Stimulated activated memory B cell treated with anti-CD40 and anti-IgM and Interleukin-4, amounts not matched to agents 10 μg/mL and 1 μg/mL and 100 μg/mL, for 72 hours (primary cell): Measurements from ENCODE around the gene CD80.
A peak's percentile ranks its signal among the peaks of the same experiment; 100 is the strongest.
"Not testable (repeated sequence)": the region's sequence is repeated elsewhere in the genome, so short reads cannot be mapped to it uniquely, and the experiment has no call there.

Experiments used
- ATAC-seq: fragments of 150-1000 bp; cut with Tn5 transposase; 2 replicates; pipeline ENCODE4 v1.10.0; 2021
- H3K27ac Mint-ChIP-seq: one replicate; pipeline ENCODE4 v1.8.0; 2022; ENCODE audit warnings: mild to moderate bottlenecking, mixed read lengths
- H3K27me3 Mint-ChIP-seq: one replicate; pipeline ENCODE4 v1.8.0; 2022; ENCODE audit warnings: mixed read lengths
- H3K36me3 Mint-ChIP-seq: one replicate; pipeline ENCODE4 v1.8.0; 2022; ENCODE audit warnings: mixed read lengths
- H3K4me1 Mint-ChIP-seq: one replicate; pipeline ENCODE4 v1.8.0; 2022; ENCODE audit warnings: mixed read lengths
- H3K4me3 Mint-ChIP-seq: one replicate; pipeline ENCODE4 v1.8.0; 2022; ENCODE audit warnings: mild to moderate bottlenecking, moderate library complexity, mixed read lengths
- H3K9me3 Mint-ChIP-seq: one replicate; pipeline ENCODE4 v1.8.0; 2022; ENCODE audit warnings: mixed read lengths

Gene CD80

GRCh38 chr3:119562307-119562961 lies 3.0 kb upstream of the CD80 start:
- Mint-ChIP-seq H3K36me3 (peaks cover 19% of the 10 kb centered on the region), H3K27ac (peak overlapping the region; percentile 100), H3K9me3 (no peaks in the 10 kb centered on the region), H3K4me1 (peaks cover 57% of the 10 kb centered on the region), H3K4me3 (peak overlapping the region; percentile 97), H3K27me3 (no peaks in the 10 kb centered on the region)
- ATAC-seq = peak; percentile 92

GRCh38 chr3:119560160-119560559 lies 746 bp upstream of the CD80 start:
- Mint-ChIP-seq H3K36me3 (peaks cover 31% of the 10 kb centered on the region), H3K9me3 (no peaks in the 10 kb centered on the region), H3K27me3 (no peaks in the 10 kb centered on the region), H3K27ac (peak overlapping the region; percentile 100), H3K4me3 (peak overlapping the region; percentile 72), H3K4me1 (peaks cover 67% of the 10 kb centered on the region)
- ATAC-seq = no peak

DNA sequence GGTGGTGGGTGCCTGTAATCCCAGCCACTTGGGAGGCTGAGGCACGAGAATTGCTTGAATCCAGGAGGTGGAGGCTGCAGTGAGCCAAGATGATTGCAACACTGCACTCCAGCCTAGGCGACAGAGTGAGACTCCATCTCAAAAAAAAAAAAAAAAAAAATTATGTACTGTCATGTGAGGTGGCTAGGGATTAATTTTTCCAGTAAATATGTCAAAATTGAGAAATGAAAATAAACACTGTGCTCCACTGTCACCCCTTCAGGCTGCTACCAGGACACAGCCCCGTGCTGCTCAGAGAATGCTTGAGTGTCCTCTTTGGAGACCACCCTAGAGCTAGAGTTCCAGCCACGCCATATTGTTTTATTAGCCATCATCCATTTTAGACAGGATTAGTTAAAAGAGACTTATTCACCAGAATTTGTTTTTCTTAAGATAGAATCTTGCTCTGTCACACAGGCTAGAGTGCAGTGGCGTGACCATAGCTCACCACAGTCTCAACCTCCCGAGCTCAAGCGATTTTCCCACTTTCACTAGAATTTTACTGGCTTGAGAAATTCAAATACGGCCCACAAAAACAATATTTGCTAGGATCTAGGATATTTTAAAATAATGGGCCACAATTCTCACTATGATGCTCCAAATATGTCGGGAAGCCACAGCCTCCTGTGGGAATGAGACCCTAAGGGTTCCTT lies 642 bp downstream of the CD80 start:
- no peaks in the 10 kb centered on the region for H3K27me3 Mint-ChIP-seq
- H3K36me3 Mint-ChIP-seq = peaks cover 45% of the 10 kb centered on the region
- H3K9me3 Mint-ChIP-seq = no peaks in the 10 kb centered on the region
- peak overlapping the region; percentile 72 for H3K4me3 Mint-ChIP-seq
- H3K27ac Mint-ChIP-seq = peak overlapping the region; percentile 100
- ATAC-seq = no peak
- peaks cover 77% of the 10 kb centered on the region for H3K4me1 Mint-ChIP-seq

DNA sequence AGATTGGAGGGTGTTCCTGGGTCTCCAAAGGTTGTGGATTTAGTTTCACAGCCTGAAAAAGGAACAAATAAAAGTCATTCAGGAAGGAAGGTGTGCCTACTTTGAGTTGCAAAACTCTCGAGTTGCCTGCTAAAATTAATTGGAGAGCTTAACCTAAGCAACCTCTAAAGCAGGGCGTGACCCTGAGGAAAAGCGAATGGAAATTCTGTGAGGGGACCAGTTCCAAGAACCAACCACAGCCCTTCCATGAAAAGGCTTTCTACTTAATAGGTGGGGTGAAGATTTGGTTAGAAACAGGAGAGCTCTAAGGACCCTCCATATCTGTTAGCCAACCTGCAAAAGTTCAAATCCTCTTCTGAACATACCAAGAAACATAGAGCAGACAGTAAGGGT lies 1.5 kb downstream of the CD80 start:
- H3K27ac Mint-ChIP-seq = peak overlapping the region; percentile 100
- H3K9me3 Mint-ChIP-seq = no peaks in the 10 kb centered on the region
- peaks cover 84% of the 10 kb centered on the region for H3K4me1 Mint-ChIP-seq
- H3K36me3 Mint-ChIP-seq = peaks cover 51% of the 10 kb centered on the region
- H3K27me3 Mint-ChIP-seq = no peaks in the 10 kb centered on the region
- peak overlapping the region; percentile 72 for H3K4me3 Mint-ChIP-seq
- no peak for ATAC-seq

DNA sequence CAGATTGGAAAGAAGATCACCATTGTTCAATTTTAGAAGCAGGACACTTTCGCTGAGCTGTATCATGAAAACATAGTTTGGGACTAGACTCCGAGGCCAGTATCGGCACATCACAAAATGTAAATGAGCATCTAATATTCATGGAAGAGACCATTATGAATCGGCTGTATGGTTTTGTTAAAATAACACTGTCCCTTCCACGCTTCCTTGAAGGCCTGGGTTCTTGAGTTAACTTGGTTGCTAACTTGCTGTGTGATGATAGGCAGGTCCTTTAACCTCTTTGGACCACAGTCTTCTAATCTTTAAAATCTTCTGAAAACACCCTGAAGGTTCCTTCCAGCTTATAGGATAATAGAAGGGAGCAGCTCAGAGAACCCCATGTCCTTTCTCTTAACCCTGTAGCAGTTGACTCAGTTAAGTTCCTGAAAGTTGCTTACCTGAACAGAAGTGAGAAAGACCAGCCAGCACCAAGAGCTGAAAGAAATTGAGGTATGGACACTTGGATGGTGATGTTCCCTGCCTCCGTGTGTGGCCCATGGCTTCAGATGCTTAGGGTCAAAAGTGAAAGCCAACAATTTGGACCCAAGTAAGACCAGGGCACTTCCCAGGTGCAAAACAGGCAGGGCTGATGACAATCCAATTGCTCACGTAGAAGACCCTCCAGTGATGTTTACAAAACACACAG lies 2.1 kb downstream of the CD80 start:
- H3K9me3 Mint-ChIP-seq = no peaks in the 10 kb centered on the region
- no peaks in the 10 kb centered on the region for H3K27me3 Mint-ChIP-seq
- H3K27ac Mint-ChIP-seq = peak overlapping the region; percentile 100
- peaks cover 84% of the 10 kb centered on the region for H3K4me1 Mint-ChIP-seq
- ATAC-seq = no peak
- peaks cover 57% of the 10 kb centered on the region for H3K36me3 Mint-ChIP-seq
- peak overlapping the region; percentile 72 for H3K4me3 Mint-ChIP-seq

DNA sequence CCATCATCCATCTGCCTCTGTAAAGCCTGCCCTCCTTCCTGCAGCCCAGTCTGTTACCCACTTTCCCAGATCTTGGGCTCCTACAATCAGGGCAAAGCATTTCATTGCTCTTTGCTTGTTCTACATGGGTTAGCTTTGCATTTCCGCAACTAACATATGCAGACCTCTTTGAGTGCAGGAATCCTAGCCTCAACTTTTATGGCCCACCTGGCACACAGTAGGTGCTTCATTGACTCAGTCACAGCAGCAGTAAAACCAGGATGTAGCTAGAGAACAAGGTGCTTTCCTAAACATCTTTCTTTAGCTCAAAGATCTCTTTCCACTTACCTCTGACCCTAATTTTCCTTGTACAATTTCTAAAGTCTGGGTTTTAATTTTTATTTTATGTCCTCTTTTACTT lies 3.5 kb downstream of the CD80 start:
- H3K27ac Mint-ChIP-seq = peak overlapping the region; percentile 100
- no peak for ATAC-seq
- peak overlapping the region; percentile 72 for H3K4me3 Mint-ChIP-seq
- no peaks in the 10 kb centered on the region for H3K9me3 Mint-ChIP-seq
- no peaks in the 10 kb centered on the region for H3K27me3 Mint-ChIP-seq
- peaks cover 71% of the 10 kb centered on the region for H3K36me3 Mint-ChIP-seq
- peaks cover 86% of the 10 kb centered on the region for H3K4me1 Mint-ChIP-seq

GRCh38 chr3:119555309-119555735 lies 4.1 kb downstream of the CD80 start:
- ATAC-seq = peak; percentile 61
- peak overlapping the region; percentile 100 for H3K27ac Mint-ChIP-seq
- H3K27me3 Mint-ChIP-seq = no peaks in the 10 kb centered on the region
- peak overlapping the region; percentile 72 for H3K4me3 Mint-ChIP-seq
- no peaks in the 10 kb centered on the region for H3K9me3 Mint-ChIP-seq
- H3K4me1 Mint-ChIP-seq = peaks cover 88% of the 10 kb centered on the region
- peaks cover 77% of the 10 kb centered on the region for H3K36me3 Mint-ChIP-seq

DNA sequence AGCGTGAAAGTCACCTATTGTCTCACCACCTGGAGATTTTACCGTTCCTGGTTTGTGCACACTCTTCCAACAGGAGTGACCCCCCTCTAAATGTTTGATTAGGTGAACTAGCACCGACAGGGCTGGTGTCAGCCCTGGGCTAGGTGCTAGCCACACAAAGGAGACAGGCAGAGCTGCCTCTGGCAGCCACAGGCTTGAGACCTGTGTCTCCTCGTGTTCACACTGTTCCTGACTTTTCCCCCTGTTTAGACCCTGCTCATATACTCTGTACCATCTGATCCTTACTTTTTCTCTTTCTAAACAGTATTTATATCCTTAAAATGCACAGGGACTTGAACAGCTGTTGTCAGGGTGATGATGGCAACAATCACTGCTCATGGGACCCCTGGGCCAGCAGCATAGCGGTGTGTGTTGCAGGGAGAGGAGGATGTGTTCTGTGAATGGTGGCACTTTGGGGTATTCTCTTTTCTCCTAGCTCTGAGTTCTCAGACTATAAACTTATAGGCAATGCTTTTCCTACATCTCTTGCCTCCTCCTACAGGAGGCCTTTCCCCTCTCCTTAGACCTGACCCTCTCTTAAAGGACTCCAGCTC lies 5.5 kb downstream of the CD80 start:
- H3K36me3 Mint-ChIP-seq = peaks cover 90% of the 10 kb centered on the region

GRCh38 chr3:119552928-119553327 lies 6.5 kb downstream of the CD80 start:
- peak overlapping the region; percentile 72 for H3K4me3 Mint-ChIP-seq
- not testable (repeated sequence) for ATAC-seq, H3K9me3 Mint-ChIP-seq, H3K27me3 Mint-ChIP-seq
- peak overlapping the region; percentile 100 for H3K27ac Mint-ChIP-seq
- peaks cover 92% of the 10 kb centered on the region for H3K36me3 Mint-ChIP-seq
- H3K4me1 Mint-ChIP-seq = peaks cover 94% of the 10 kb centered on the region

More for the DNA sequence above, 5.5 kb downstream of the CD80 start:
- H3K9me3 Mint-ChIP-seq = no peaks in the 10 kb centered on the region
- H3K4me1 Mint-ChIP-seq = peaks cover 92% of the 10 kb centered on the region
- H3K27ac Mint-ChIP-seq = peak overlapping the region; percentile 100
- peak overlapping the region; percentile 72 for H3K4me3 Mint-ChIP-seq
- ATAC-seq = no peak
- H3K27me3 Mint-ChIP-seq = no peaks in the 10 kb centered on the region

GRCh38 chr3:119551598-119551997 lies 7.8 kb downstream of the CD80 start:
- peaks cover 92% of the 10 kb centered on the region for H3K36me3 Mint-ChIP-seq
- H3K9me3 Mint-ChIP-seq = no peaks in the 10 kb centered on the region
- no peak for ATAC-seq
- H3K27me3 Mint-ChIP-seq = no peaks in the 10 kb centered on the region
- H3K27ac Mint-ChIP-seq = peak overlapping the region; percentile 100
- peak overlapping the region; percentile 64 for H3K4me3 Mint-ChIP-seq
- peaks cover 94% of the 10 kb centered on the region for H3K4me1 Mint-ChIP-seq

GRCh38 chr3:119550192-119550910 lies 9.1 kb downstream of the CD80 start:
- ATAC-seq = no peak
- no peaks in the 10 kb centered on the region for H3K9me3 Mint-ChIP-seq
- H3K4me3 Mint-ChIP-seq = peak overlapping the region; percentile 64
- H3K4me1 Mint-ChIP-seq = peaks cover 94% of the 10 kb centered on the region
- H3K27ac Mint-ChIP-seq = peak overlapping the region; percentile 100
- H3K36me3 Mint-ChIP-seq = peaks cover 92% of the 10 kb centered on the region
- H3K27me3 Mint-ChIP-seq = no peaks in the 10 kb centered on the region

DNA sequence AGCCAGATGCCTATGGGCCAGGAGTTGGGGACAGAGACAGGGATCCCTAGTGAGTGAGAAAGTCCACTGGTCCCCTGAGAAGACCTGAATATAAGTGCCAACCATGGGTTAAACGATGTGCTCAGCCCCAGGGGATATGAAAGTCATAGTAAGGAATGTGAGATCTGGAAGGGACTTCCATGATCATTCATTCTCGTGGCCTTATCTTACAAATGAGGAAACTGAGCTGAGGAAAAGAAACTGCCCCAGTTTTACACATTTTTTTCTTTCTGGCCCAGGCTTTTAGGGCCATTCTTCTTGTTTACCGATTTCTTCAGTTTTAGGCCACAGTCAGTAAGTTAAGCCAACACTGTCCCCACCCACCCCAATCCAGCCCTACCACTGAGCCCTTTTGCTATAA lies 11.1 kb downstream of the CD80 start:
- H3K4me3 Mint-ChIP-seq = no peak overlapping the region
- H3K36me3 Mint-ChIP-seq = peaks cover 92% of the 10 kb centered on the region
- no peaks in the 10 kb centered on the region for H3K27me3 Mint-ChIP-seq
- H3K27ac Mint-ChIP-seq = peak overlapping the region; percentile 85
- no peaks in the 10 kb centered on the region for H3K9me3 Mint-ChIP-seq
- H3K4me1 Mint-ChIP-seq = peaks cover 76% of the 10 kb centered on the region
- ATAC-seq = no peak

DNA sequence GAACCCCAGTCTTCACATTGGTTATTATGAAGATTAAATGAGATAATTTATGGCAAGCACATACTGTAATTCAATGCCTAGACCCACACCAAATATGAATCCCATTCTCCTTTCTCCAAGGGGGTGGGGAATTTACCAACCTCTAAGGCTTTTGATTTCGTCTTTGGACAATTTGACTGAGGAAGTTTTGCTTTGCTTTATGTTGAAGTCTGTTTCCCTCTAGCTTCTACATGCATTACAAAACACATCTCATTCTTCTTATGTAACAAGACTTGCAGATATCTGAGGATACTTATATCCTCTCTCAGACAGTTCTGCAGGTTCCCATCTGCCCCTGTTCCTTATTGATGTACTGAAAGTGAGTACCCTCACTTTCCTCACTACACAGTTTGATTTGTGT lies 12.2 kb downstream of the CD80 start:
- no peak for ATAC-seq
- H3K36me3 Mint-ChIP-seq = peaks cover 91% of the 10 kb centered on the region

DNA sequence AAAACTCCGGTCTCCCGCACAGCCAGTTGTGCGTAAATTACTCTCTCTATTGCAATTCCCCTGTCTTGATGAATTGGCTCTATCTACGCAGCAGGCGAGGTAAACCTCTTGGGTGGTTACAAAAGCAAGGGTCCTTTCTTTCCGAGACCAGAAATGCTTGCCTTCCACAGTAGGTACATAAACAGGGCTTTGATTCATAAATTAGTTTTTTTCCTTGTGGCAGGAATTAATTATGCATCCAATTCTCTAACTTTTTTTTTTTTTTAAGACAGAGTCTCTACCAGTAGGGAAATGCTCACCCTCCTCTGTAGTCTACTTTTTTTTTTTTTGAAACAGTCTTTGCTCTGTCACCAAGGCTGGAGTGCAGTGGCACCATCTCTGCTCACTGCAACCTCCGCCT lies 16.3 kb downstream of the CD80 start:
- Mint-ChIP-seq H3K4me3 (no peak overlapping the region), H3K9me3 (no peaks in the 10 kb centered on the region), H3K4me1 (peaks cover 81% of the 10 kb centered on the region), H3K36me3 (peaks cover 83% of the 10 kb centered on the region), H3K27me3 (no peaks in the 10 kb centered on the region), H3K27ac (peak overlapping the region; percentile 50)
- no peak for ATAC-seq

More for the DNA sequence above, 12.2 kb downstream of the CD80 start:
- Mint-ChIP-seq H3K4me1 (peaks cover 76% of the 10 kb centered on the region), H3K27ac (peak overlapping the region; percentile 85), H3K4me3 (no peak overlapping the region), H3K27me3 (no peaks in the 10 kb centered on the region), H3K9me3 (no peaks in the 10 kb centered on the region)
